ENCODE measurements around the gene RGS6. TPM values are rescaled to one million over a fixed set of nuclear protein-coding genes. Genes with fewer than 3 reads are reported as not detected.

The RGS6 gene
- total RNA-seq, 2 experiments from 2014 or later, result not detected

GRCh38 chr14:72500234-72500838, 568.1 kb downstream of the RGS6 start:
- no peaks in the 10 kb centered on the region for H3K36me3 Mint-ChIP-seq (ENCODE audit: low read depth)
- no peak overlapping the region for H3K4me3 Mint-ChIP-seq
- ChIA-PET CTCF (interaction anchor here (1.6 kb wide), 1 partner anchor 10 kb away, joined by 3 read pairs; no protein-coding TSS in a partner anchor), POLR2A (no interaction called here)
- no peaks in the 10 kb centered on the region for H3K9me3 Mint-ChIP-seq
- H3K27ac Mint-ChIP-seq, result no peak overlapping the region
- intact Hi-C loops (cut with micrococcal nuclease), result no loop called here
- ATAC-seq (no peak), DNase-seq (no peak)
- no peak for TF ChIP-seq CTCF (IDR thresholded peaks at IDR 0.05)
- H3K27me3 Mint-ChIP-seq, result peaks cover 6% of the 10 kb centered on the region
- H3K4me1 Mint-ChIP-seq (ENCODE audit: low read depth), result no peaks in the 10 kb centered on the region

- POLR2A ChIA-PET, result no interaction called here
- ATAC-seq, result no peak
Observed at GRCh38 chr14:72501439-72501838, 569.2 kb downstream of the RGS6 start.

GRCh38 chr14:72503271-72503670, 571.0 kb downstream of the RGS6 start:
- TF ChIP-seq CTCF (IDR thresholded peaks at IDR 0.05), result no peak
- Mint-ChIP-seq H3K4me3 (no peak overlapping the region), H3K4me1 (ENCODE audit: low read depth) (no peaks in the 10 kb centered on the region), H3K9me3 (no peaks in the 10 kb centered on the region), H3K36me3 (ENCODE audit: low read depth) (no peaks in the 10 kb centered on the region), H3K27me3 (peaks cover 3% of the 10 kb centered on the region), H3K27ac (no peak overlapping the region)
- intact Hi-C loops (cut with micrococcal nuclease), result no loop called here
- DNase-seq, result no peak
- ATAC-seq, result no peak
- ChIA-PET POLR2A (no interaction called here), CTCF (interaction anchor here (1.6 kb wide), 1 partner anchor 10 kb away, joined by 5 read pairs; no protein-coding TSS in a partner anchor)

More at GRCh38 chr14:72501439-72501838, 569.2 kb downstream of the RGS6 start:
- TF ChIP-seq CTCF (IDR thresholded peaks at IDR 0.05), result no peak
- intact Hi-C loops (cut with micrococcal nuclease), result no loop called here
- CTCF ChIA-PET, result interaction anchor here (0.6 to 1.6 kb wide), 3 partner anchors 9 to 404 kb away, joined by 3 to 4 read pairs (median 3); no protein-coding TSS in a partner anchor
- DNase-seq, result no peak
- Mint-ChIP-seq H3K9me3 (no peaks in the 10 kb centered on the region), H3K36me3 (ENCODE audit: low read depth) (no peaks in the 10 kb centered on the region), H3K4me3 (no peak overlapping the region), H3K27ac (no peak overlapping the region), H3K4me1 (ENCODE audit: low read depth) (no peaks in the 10 kb centered on the region), H3K27me3 (peaks cover 3% of the 10 kb centered on the region)

GRCh38 chr14:72503696-72504368, 571.6 kb downstream of the RGS6 start:
- H3K4me3 Mint-ChIP-seq, result no peak overlapping the region
- intact Hi-C loops (cut with micrococcal nuclease), result no loop called here
- POLR2A ChIA-PET, result no interaction called here

More at GRCh38 chr14:72503696-72504368, 571.6 kb downstream of the RGS6 start:
- no peak for ATAC-seq
- Mint-ChIP-seq H3K27ac (no peak overlapping the region), H3K36me3 (ENCODE audit: low read depth) (no peaks in the 10 kb centered on the region), H3K4me1 (ENCODE audit: low read depth) (no peaks in the 10 kb centered on the region), H3K9me3 (no peaks in the 10 kb centered on the region), H3K27me3 (peaks cover 3% of the 10 kb centered on the region)
- no peak for TF ChIP-seq CTCF (IDR thresholded peaks at IDR 0.05)
- CTCF ChIA-PET, result interaction anchor here (2.4 kb wide), 1 partner anchor 10 kb away, joined by 21 read pairs; no protein-coding TSS in a partner anchor
- no peak for DNase-seq

Data from activated CD8-positive, alpha-beta T cell treated with anti-CD3 and anti-CD28 coated beads for 36 hours (primary cell).